Naive thymus-derived CD8-positive, alpha-beta T cell (primary cell): ENCODE results near the gene SCFD2. TPM values are rescaled to one million over a fixed set of nuclear protein-coding genes. Genes with fewer than 3 reads are reported as not detected.

ENCODE experiments used
- ATAC-seq, 2 donors: fragments of 150-1000 bp; cut with Tn5 transposase in 1 of 2; sonication (Bioruptor Pico), chemical (Tn5 transposase) in 1 of 2; 1 replicate in 1 of 2; 2 replicates in 1 of 2; pipeline ENCODE4 v1.10.0; 2021; ENCODE audit warnings: mild to moderate bottlenecking in 2 of 2, moderate library complexity in 2 of 2
- POLR2A ChIA-PET: fragments of 350-600 bp; sonication (Branson Sonifier 250); formaldehyde crosslinking; loops from one replicate; lab custom pipeline; 2021; ENCODE audit warnings: antibody characterized with exemption; lab: Charles Lee
- DNase-seq, 10 donors: peaks; one replicate each; pipeline versions ENCODE4 v3.0.0 to v3.0.0-alpha.2; 2020 to 2022
- H3K27ac Mint-ChIP-seq, 10 donors: one replicate each; pipeline ENCODE4 v1.8.0; 2020 to 2022; ENCODE audit warnings: mild to moderate bottlenecking in 10 of 10, mixed read lengths in 10 of 10, moderate library complexity in 4 of 10, inconsistent platforms in 1 of 10
- H3K27me3 Mint-ChIP-seq, 5 donors: one replicate each; pipeline ENCODE4 v1.8.0; 2021 to 2022; ENCODE audit warnings: mixed read lengths in 5 of 5
- H3K36me3 Mint-ChIP-seq, 3 donors: one replicate each; pipeline ENCODE4 v1.8.0; 2020 to 2022; ENCODE audit warnings: mixed read lengths in 3 of 3, mild to moderate bottlenecking in 2 of 3, inconsistent platforms in 1 of 3
- H3K4me1 Mint-ChIP-seq, 4 donors: one replicate each; pipeline ENCODE4 v1.8.0; 2021 to 2022; ENCODE audit warnings: mixed read lengths in 4 of 4
- H3K4me3 Mint-ChIP-seq, 10 donors: one replicate each; pipeline ENCODE4 v1.8.0; 2020 to 2022; ENCODE audit warnings: mild to moderate bottlenecking in 10 of 10, mixed read lengths in 10 of 10, moderate library complexity in 6 of 10, inconsistent platforms in 1 of 10
- H3K9me3 Mint-ChIP-seq, 9 donors: one replicate each; pipeline ENCODE4 v1.8.0; 2020 to 2022; ENCODE audit warnings: mixed read lengths in 9 of 9, mild to moderate bottlenecking in 3 of 9, inconsistent platforms in 1 of 9, moderate library complexity in 1 of 9
- polyA plus RNA-seq, 3 donors: library from polyadenylated mRNA; unstranded; fragments of 300-500 nt; fragmentation: Illumina TruSeq; gene quantifications; one replicate each; pipeline ENCODE4 v1.2.3, GENCODE V29; 2021
- total RNA-seq, 8 experiments: library from RNA in 2 of 8; stranded (reverse) in 2 of 8; gene quantifications; one replicate each; pipeline ENCODE4 v1.2.3 and lab custom pipeline; 2021 to 2026

The SCFD2 gene
- total and polyA plus RNA-seq, 5 experiments from 2014 or later: 14.3 to 21.7 (median 17.2) TPM

GRCh38 chr4:53122280-53123116, 243.4 kb downstream of the SCFD2 start:
- Mint-ChIP-seq H3K4me3 (no peak overlapping the region), H3K9me3 (no peaks in the 10 kb centered on the region), H3K27me3 (no peaks in the 10 kb centered on the region), H3K4me1 (peaks cover under 1 to 11% (median 6%) of the 10 kb centered on the region in 4 donors), H3K27ac (no peak overlapping the region), H3K36me3 (peaks cover 10 to 22% (median 11%) of the 10 kb centered on the region in 3 donors)
- POLR2A ChIA-PET: no interaction called here
- DNase-seq: no peak
- ATAC-seq: no peak

GRCh38 chr4:53121264-53121865, 244.5 kb downstream of the SCFD2 start:
- no peak overlapping the region for H3K27ac Mint-ChIP-seq
- no peak for ATAC-seq
- POLR2A ChIA-PET: no interaction called here
- H3K4me1 Mint-ChIP-seq: peaks cover 2 to 22% (median 12%) of the 10 kb centered on the region in 4 donors
- H3K36me3 Mint-ChIP-seq: peaks cover 10 to 21% (median 11%) of the 10 kb centered on the region in 3 donors
- H3K9me3 Mint-ChIP-seq: no peaks in the 10 kb centered on the region
- H3K4me3 Mint-ChIP-seq: no peak overlapping the region
- no peak for DNase-seq
- no peaks in the 10 kb centered on the region for H3K27me3 Mint-ChIP-seq

GRCh38 chr4:53120778-53121177, 245.1 kb downstream of the SCFD2 start:
- Mint-ChIP-seq H3K27me3 (no peaks in the 10 kb centered on the region), H3K4me1 (peaks cover 2 to 28% (median 12%) of the 10 kb centered on the region in 4 donors), H3K4me3 (no peak overlapping the region), H3K36me3 (peaks cover 10 to 22% (median 12%) of the 10 kb centered on the region in 3 donors), H3K9me3 (peaks cover 0 to 2% (median 0%) of the 10 kb centered on the region in 9 donors), H3K27ac (peak overlapping the region in 1 of 10 donors; percentile 19)
- DNase-seq (no peak), ATAC-seq (no peak)
- POLR2A ChIA-PET: no interaction called here

GRCh38 chr4:53119680-53120079, 246.2 kb downstream of the SCFD2 start:
- Mint-ChIP-seq H3K4me1 (peaks cover 2 to 29% (median 12%) of the 10 kb centered on the region in 4 donors), H3K36me3 (peaks cover 14 to 32% (median 14%) of the 10 kb centered on the region in 3 donors), H3K4me3 (no peak overlapping the region), H3K27me3 (no peaks in the 10 kb centered on the region), H3K9me3 (peaks cover 0 to 7% (median 2%) of the 10 kb centered on the region in 9 donors), H3K27ac (no peak overlapping the region)
- DNase-seq: no peak
- POLR2A ChIA-PET: no interaction called here
- ATAC-seq: no peak

- ATAC-seq (no peak), DNase-seq (no peak)
- Mint-ChIP-seq H3K27ac (no peak overlapping the region), H3K27me3 (no peaks in the 10 kb centered on the region), H3K4me3 (no peak overlapping the region), H3K36me3 (peaks cover 12 to 37% (median 13%) of the 10 kb centered on the region in 3 donors), H3K9me3 (peaks cover 0 to 7% (median 2%) of the 10 kb centered on the region in 9 donors), H3K4me1 (peaks cover 2 to 29% (median 12%) of the 10 kb centered on the region in 4 donors)
- POLR2A ChIA-PET: no interaction called here
Measured at GRCh38 chr4:53118676-53119075, 247.2 kb downstream of the SCFD2 start.

GRCh38 chr4:53116954-53117353, 248.9 kb downstream of the SCFD2 start:
- Mint-ChIP-seq H3K9me3 (peaks cover 0 to 12% (median 4%) of the 10 kb centered on the region in 9 donors), H3K27ac (peak overlapping the region in 2 of 10 donors; percentile 41 to 63), H3K27me3 (no peaks in the 10 kb centered on the region), H3K4me3 (no peak overlapping the region), H3K36me3 (peaks cover 10 to 47% (median 26%) of the 10 kb centered on the region in 3 donors), H3K4me1 (peaks cover 2 to 29% (median 12%) of the 10 kb centered on the region in 4 donors)
- DNase-seq: no peak
- POLR2A ChIA-PET: no interaction called here
- ATAC-seq: no peak

- Mint-ChIP-seq H3K9me3 (peaks cover 0 to 37% (median 19%) of the 10 kb centered on the region in 9 donors), H3K27me3 (no peaks in the 10 kb centered on the region), H3K4me3 (no peak overlapping the region), H3K36me3 (peaks cover 20 to 65% (median 35%) of the 10 kb centered on the region in 3 donors), H3K27ac (no peak overlapping the region), H3K4me1 (peaks cover 4 to 35% (median 13%) of the 10 kb centered on the region in 4 donors)
- no peak for ATAC-seq
- POLR2A ChIA-PET: no interaction called here
- DNase-seq: no peak
Measured at GRCh38 chr4:53113431-53114225, 252.2 kb downstream of the SCFD2 start.

- Mint-ChIP-seq H3K27me3 (no peaks in the 10 kb centered on the region), H3K4me1 (peaks cover 2 to 29% (median 7%) of the 10 kb centered on the region in 4 donors), H3K9me3 (peaks cover 0 to 51% (median 27%) of the 10 kb centered on the region in 9 donors), H3K4me3 (no peak overlapping the region), H3K36me3 (peaks cover 29 to 52% (median 42%) of the 10 kb centered on the region in 3 donors), H3K27ac (no peak overlapping the region)
- DNase-seq (no peak), ATAC-seq (no peak)
- POLR2A ChIA-PET: no interaction called here
Measured at GRCh38 chr4:53105313-53105712, 260.5 kb downstream of the SCFD2 start.

- no peak for DNase-seq
- H3K36me3 Mint-ChIP-seq: peaks cover 37 to 51% (median 39%) of the 10 kb centered on the region in 3 donors
- no peak overlapping the region for H3K27ac Mint-ChIP-seq
- peaks cover 0 to 21% (median 7%) of the 10 kb centered on the region in 4 donors for H3K4me1 Mint-ChIP-seq
- no peak for ATAC-seq
- H3K4me3 Mint-ChIP-seq: no peak overlapping the region
- H3K9me3 Mint-ChIP-seq: peaks cover 7 to 41% (median 27%) of the 10 kb centered on the region in 9 donors
- POLR2A ChIA-PET: no interaction called here
- no peaks in the 10 kb centered on the region for H3K27me3 Mint-ChIP-seq
Measured at GRCh38 chr4:53103481-53103880, 262.4 kb downstream of the SCFD2 start.

GRCh38 chr4:53101191-53101581, 264.7 kb downstream of the SCFD2 start:
- DNase-seq (no peak), ATAC-seq (no peak)
- POLR2A ChIA-PET: no interaction called here
- H3K4me3 Mint-ChIP-seq: no peak overlapping the region
- peaks cover 6 to 27% (median 13%) of the 10 kb centered on the region in 9 donors for H3K9me3 Mint-ChIP-seq
- H3K36me3 Mint-ChIP-seq: peaks cover 23 to 38% (median 24%) of the 10 kb centered on the region in 3 donors
- H3K27ac Mint-ChIP-seq: no peak overlapping the region
- peaks cover 0 to 2% (median under 1%) of the 10 kb centered on the region in 4 donors for H3K4me1 Mint-ChIP-seq
- no peaks in the 10 kb centered on the region for H3K27me3 Mint-ChIP-seq

- Mint-ChIP-seq H3K36me3 (peaks cover 21 to 41% (median 24%) of the 10 kb centered on the region in 3 donors), H3K27me3 (no peaks in the 10 kb centered on the region), H3K9me3 (peaks cover 6 to 30% (median 13%) of the 10 kb centered on the region in 9 donors), H3K4me3 (no peak overlapping the region), H3K4me1 (peaks cover 0 to 2% (median 0%) of the 10 kb centered on the region in 4 donors), H3K27ac (no peak overlapping the region)
- no peak for ATAC-seq
- POLR2A ChIA-PET: no interaction called here
- no peak for DNase-seq
Measured at GRCh38 chr4:53100501-53101190, 265.2 kb downstream of the SCFD2 start.

GRCh38 chr4:53098681-53099121, 267.2 kb downstream of the SCFD2 start:
- Mint-ChIP-seq H3K4me1 (peaks cover 0 to 2% (median 0%) of the 10 kb centered on the region in 4 donors), H3K27ac (no peak overlapping the region), H3K4me3 (no peak overlapping the region), H3K27me3 (no peaks in the 10 kb centered on the region), H3K36me3 (peaks cover 23 to 38% (median 31%) of the 10 kb centered on the region in 3 donors), H3K9me3 (peaks cover 10 to 45% (median 22%) of the 10 kb centered on the region in 9 donors)
- DNase-seq: no peak
- POLR2A ChIA-PET: no interaction called here
- no peak for ATAC-seq
